GM18870 (cell line): ENCODE measurements around the gene TDRD9.

Source experiments
- ATAC-seq: cut with Tn5 transposase; IDR thresholded peaks from one replicate; pipeline ENCODE4 v1.9.1; 2021; ENCODE audit warnings: moderate library complexity; ENCODE audit not compliant: unreplicated experiment

The TDRD9 gene

DNA sequence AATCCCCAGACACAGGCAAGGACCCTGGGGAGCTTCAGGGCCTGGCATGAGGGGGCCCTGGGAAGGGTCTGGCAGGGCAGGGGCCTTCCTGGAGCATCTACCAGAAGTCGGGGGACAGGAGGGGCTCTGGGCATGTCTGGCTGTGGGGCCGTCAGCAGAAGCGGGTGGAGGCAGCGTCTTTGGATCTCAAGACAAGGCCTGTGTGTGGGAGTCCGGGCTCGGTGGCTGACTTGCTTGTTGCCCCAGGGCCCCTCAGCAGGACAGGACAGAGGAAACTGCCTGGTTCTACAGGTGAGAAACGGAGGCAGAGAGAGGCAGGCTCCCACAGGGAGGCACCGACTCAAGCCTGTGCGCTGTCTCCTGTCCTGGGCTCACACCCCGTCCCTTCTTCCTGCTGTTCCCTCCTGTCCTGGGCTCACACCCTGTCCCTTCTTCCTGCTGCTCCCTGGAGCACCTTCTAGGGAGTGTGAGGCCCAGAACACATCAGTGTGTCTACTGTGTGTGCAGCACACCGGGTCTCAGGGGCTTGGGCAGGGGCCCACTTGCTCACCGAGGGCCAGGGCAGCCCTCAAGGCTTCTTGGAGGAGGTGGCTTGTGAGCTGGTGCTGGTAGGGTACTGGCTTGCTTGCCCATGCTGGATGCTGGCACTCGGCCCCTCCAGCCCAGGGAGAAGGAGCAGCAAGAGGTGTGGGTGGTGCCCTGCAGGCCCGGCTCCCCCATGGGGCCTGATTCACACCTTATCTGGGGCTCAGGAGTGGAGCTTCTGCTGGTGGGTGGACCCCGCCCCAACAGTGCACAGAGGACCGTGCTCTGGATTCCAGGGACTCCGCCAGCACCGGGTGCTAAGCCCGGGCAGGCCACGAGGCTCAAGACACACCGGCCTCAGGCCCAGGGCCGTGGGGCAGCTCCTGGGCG lies 172.2 kb downstream of the TDRD9 start:
- no peak for ATAC-seq

- no peak for ATAC-seq
Observed at GRCh38 chr14:104101086-104101621, 172.9 kb downstream of the TDRD9 start.

DNA sequence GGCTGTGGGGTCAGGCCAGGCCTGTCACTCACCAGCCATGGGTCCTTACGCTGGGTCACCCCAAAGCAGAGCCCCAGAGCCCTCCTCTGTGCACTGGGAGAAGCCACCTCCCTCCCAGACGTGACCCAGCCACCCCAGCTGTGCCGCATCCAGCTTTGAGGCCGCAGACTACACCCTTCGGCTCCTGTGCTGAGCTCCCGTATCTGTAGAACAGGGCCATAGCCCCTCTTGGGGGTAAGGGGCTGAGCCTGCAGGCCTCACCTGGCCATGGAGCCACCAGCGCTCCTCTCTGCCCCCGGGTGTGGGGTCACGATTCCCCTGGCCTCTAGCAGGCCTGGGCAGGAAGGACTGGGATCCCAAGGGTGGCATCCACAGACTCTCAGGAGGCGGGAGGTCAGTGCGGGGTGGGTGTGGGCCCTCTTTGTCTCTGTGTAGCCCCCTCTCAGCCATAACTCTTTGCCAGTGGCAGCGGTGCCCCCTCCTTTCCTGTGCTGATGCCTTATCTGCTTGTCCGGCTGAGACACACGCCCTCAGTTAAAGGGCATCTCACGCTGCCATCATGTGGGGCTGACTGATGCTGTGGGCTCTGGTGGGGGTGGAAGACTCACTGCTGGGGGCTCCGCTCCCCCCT lies 173.5 kb downstream of the TDRD9 start:
- no peak for ATAC-seq
